Colon (tissue), 2 donors: ENCODE measurements around the gene FAM222A.

Experiments
- FAIRE-seq: peaks from 2 replicates; lab custom pipeline; 2012; peaks lifted over from hg19 to GRCh38; lab: Jason Lieb, UNC
- donor health status: control.
- donor health status: control.

Gene FAM222A

DNA sequence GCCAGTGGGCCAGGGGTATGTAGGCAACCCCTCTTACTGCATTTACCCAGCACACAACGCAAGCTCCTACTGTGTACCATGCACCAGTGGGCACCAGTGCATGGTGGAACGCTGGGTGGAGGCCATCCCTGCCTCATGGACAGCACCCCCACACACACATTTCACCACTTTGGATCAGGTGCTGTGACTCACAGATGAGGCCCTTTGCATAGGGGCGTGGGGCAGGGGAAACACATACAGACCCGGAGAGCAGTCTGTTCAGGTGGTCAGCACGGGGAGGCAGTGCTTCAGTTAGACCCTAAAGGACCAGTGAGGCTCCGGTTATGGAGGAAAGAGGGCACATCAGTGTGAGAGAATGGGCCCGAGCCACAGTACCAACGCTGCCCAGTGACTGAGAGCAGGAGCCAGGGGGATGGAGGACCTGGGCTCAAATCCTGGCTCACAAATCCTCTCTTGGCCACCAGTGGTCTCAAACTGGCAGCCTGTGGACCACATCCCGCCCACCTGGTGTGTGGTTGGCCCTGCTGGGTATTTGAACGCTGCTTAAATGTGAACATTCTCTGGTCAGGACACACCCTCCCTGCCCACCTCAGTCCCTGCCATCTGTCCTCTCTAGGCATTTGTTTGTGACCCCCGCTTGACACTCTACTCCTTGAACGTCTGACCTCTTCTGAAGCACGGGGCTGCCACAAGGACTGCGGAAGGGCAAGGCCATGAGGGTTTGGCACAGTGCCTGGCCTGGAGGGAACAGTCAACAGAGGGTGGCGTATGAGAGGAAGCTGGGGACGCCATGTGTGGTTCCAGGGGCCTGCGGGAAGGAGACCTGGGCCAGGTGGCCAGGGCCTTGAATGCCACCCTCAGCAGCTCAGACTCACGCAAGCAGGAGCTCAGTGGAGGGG, 46.7 kb downstream of the FAM222A start:
- no peak for FAIRE-seq

DNA sequence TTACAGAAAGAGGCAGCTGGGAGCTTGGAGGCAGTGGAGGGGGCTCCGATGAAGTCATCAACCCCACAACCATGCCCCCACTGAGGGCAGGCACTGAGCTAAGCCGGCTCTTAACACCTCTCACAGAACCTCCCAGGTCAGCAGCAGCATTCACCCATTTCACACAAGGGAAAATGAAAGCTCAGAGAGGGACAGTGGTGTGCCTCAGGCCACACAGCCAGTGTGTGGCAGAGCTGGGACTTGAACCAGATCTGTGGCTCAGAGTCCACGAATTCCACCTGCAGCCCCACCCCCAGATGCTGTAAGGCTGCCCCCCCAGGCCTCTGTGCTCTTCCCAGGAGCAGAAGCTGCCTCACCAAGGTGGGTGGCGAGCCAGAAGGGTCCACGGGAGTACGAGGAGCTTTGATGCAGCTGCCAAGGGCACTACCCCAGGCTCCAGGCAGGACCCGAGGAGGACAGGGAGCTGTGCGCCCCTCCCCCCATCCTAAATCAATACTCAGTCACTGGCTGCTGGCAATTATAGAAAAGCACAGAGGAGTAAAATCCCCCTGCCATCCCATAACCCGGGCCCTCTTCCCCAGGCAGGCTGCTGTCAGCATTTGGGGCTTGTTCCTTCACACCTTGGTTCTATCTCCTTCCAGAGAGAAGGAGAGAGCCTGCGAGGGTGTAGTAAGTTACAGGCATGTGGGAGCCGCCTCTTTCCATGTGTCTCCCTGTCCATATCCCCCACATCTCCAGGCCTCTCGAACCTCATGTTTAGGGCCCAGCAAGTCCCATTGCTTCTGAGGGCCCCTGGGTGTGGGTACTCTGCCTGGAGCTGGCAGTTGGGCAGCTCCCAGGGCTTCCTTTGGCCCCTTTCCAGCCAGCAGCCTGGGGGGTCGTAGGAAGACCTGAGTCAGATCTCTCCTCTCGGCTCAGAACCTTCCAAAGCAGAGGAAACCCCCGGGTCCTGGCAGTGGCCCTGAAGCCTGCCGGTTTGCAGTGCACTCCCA, 47.6 kb downstream of the FAM222A start:
- no peak for FAIRE-seq

DNA sequence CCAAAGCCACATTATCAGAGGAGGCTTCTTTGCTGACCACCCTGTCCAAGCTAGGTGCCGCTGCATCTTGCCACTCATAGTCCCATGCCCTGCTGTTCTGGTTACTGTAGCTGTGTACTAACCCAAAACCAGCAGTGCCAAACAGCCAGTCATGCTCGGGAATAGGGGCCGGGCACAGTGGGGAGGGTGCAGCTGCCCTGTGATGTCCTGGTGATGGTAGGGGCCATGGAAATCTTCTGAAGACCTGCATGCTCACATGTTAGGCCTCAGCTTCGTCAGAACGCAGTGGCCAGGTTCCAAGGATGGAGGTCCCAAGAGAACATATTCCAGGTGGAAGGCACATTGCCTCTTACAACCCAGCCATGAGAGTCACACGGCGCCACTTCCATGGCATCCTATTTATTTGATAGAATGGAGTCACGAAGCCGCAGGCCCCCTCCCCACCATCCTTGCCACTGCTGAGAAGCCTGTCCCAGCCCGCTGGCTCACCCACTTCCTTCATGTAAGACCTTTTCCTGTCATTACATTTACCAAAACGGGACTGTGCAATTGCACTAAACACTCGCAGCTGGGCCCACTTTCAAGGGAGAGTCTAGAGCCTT, 48.5 kb downstream of the FAM222A start:
- FAIRE-seq = no peak

DNA sequence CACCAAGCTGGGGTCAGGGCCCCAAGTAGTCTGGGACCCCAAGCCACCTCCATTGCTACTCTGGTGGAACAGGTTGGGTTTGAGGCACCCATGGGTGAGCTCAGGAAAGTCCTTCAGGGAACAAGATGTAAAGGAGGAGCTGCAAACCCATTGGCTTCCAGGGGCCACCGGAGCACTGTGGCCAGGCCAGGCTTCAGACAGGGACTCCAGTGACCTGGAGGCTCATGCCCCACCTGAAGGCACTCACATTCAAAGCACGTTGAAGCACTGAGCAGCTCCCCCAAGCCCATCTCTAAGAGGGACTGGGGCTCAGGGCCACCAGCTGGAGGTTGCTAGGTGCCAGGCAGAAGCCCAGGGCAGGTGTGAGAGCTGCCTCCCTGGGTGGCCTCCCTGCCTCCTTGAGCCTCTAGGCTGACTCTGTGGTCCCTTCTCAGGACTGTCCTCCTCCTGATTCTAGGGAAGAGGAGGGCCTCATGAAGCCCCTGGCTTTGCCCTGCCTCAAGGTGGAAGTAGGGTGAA, 49.1 kb downstream of the FAM222A start:
- no peak for FAIRE-seq

DNA sequence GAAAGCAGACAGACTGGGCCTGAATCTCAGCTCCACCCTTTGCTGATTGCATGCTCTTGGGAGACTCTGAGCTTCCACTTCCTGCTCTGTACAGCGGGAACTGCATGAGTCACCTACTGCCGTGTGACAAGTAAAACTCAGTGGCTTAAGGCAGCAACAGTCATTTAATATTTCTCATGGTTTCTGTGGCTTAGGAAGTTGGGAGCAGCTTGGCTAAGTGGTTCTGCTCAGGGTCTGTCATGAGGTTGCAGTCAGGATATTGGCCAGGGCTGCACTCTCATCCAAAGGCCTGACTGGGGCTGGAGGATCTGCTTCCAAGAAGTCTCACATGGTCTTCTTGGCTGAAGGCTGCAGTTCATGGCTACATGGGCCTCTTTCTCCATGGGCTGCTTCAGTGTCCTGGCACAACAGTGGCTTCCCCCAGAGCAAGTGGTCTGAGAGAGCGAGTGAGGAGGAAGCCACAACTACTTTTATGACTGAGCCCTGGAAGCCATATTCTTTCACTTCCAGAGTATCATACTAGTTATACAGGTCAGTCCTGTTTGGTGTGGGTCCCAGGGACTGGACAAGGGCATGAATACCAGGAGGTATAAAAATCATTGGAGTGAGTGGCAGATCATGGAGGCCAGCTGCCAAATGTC, 49.7 kb downstream of the FAM222A start:
- FAIRE-seq = no peak

DNA sequence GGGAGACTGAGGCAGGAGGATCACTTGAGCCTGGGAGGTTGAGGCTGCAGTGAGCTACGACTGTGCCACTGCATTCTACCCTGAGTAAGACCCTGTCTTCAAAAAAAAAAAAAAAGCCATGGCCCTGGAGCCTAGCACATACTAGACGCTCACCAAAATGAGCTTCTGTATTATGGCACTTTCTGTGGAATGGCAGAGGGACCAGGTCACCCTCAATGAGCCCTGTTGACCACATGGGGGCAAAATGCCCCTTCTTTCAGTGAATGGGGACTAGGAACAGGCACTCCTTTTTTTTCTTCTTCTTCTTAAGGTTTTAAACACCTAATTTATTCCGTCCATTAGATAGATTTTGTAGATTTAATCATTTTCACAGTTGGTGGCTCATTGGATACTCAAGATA, 50.5 kb downstream of the FAM222A start:
- no peak for FAIRE-seq

DNA sequence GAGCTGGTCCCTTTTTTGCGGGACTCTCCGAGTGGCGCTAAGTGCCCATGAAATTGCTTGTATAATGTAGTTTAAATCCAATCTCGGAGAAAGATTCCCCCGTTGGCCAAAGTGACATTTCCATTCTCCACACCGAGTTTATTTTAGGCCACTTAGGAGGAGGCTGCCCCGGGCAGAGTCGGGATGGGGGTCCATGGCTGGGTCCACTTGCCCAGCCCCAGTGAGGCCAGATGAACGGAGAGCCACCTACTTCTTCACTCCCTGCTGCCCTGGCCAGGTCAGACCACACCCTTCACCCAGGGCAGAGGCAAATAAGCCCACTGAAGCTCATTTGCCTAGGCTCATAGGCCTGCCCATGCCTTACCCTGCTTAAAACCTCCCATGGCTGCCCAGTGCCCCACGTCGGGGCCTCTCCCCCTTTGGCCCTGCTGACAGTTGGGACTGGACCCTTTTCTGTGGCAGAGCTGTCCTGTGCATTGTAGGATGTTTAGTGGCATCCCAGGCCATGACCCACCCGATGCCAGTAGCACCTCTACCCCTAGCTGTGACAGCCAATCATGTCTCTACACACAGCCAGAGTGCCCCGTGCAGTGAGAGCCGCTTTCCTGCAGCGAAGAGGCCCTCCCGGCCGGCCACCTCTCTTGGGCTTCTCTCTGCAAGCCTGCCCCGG, 51.3 kb downstream of the FAM222A start:
- FAIRE-seq = no peak

DNA sequence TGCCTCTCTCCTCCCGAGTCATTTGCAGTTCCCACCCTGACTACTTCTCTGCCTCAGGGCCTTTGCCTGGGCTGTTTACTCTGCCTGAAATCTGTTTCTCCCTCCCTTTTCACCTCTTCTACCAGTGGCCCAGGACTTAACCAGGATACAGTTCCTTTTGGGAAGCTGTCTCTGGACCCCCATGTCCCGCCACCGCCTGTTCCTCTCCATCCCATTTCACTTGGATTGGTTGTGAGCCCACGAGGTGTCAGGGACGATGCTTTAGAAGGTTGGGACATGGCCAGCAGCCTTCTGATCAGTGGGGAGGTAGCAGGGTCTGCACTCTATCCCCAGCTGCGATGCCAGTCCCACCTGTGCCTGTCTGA, 51.8 kb downstream of the FAM222A start:
- FAIRE-seq = no peak

DNA sequence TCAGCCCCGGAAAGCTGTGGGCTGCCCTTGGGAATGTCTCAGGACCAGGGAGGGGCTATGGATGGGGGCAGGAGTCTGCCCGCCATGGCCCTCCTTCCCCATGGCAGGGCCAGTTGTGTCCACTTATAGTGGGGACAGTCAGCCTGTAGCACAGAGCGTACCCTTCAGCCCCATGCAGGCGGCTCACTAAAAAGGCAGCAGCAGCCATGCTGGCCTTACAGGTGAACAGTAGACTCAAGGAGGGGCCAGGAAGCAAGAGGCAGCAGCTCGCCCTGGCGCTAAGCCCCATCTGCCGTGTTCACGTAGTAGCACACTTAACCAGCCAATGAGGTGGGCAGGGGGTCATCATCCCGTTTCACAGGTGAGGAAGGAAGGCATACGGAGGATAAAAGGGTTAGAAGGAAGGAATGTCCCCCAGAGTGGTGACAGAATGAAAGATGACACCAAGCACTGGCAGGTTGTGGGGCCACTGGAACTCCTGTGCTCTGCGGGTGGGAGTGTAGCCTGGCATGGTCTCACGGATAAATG, 52.7 kb downstream of the FAM222A start:
- FAIRE-seq = no peak

DNA sequence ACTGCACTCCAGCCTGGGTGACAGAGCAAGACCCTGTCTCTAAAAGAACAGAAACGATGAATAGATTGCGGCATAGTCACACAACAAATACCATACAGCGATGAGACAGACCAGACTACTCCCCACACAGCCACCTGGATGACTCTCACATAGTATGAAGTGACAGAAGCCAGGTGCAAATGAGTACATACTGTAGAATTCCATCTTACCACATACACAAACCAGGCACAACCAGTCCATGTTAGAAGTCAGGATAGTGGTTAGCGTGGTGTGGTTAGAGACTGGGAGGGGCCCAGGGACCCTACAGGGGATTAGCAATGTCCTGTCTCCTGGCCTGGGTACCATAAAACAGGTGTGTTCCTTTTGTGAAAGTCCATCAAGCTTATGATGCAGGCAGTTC, 53.8 kb downstream of the FAM222A start:
- no peak for FAIRE-seq

DNA sequence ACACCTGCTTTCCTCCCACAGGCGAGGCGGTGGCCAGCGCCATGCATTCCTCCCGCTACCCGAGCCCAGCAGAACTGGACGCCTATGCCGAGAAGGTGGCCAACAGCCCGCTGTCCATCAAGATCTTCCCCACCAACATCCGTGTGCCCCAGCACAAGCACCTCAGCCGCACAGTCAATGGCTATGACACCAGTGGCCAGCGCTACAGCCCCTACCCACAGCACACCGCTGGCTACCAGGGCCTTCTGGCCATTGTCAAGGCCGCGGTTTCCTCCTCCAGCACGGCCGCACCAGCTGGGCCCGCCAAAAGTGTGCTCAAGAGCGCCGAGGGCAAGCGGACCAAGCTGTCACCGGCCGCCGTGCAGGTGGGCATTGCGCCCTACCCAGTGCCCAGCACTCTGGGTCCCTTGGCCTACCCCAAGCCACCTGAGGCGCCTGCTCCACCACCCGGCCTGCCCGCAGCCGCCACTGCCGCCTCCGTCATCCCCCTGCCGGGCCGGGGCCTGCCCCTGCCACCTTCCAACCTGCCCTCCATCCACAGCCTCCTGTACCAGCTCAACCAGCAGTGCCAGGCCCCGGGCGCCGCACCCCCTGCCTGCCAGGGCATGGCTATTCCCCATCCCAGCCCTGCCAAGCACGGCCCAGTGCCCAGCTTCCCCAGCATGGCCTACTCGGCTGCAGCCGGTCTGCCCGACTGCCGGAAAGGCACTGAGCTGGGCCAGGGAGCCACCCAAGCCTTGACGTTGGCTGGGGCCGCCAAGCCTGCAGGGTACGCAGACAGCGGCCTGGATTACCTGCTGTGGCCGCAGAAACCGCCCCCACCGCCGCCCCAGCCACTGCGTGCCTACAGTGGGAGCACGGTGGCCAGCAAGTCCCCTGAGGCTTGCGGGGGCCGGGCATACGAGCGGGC, 54.6 kb downstream of the FAM222A start:
- no peak for FAIRE-seq

DNA sequence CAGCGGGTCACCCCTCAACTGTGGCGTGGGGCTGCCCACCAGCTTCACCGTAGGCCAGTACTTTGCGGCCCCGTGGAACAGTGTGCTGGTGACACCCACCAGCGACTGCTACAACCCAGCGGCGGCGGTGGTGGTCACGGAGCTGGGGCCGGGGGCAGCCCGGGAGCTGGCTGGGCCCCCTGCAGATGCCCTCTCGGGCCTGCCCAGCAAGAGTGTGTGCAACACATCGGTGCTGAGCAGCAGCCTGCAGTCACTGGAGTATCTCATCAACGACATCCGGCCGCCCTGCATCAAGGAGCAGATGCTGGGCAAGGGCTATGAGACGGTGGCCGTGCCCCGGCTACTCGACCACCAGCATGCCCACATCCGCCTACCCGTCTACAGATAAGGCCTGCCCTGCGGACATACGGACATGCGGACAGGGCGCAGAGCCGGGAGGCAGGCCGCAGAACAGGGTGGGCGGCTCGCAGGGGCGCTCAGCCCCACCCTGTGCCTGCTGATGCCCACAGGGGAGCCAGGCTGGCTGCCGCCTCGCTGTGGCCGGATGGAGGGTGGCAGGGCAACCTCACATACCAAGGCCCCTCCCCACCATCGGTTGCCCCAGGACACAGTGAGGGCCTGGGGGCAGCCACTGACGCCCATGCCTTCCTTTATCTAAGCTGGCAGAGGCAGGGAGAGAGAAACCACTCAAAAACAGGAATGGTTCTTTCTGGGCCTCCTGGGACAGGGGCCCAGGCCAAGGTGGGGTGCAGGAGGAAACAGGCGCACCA, 55.5 kb downstream of the FAM222A start:
- FAIRE-seq = no peak

DNA sequence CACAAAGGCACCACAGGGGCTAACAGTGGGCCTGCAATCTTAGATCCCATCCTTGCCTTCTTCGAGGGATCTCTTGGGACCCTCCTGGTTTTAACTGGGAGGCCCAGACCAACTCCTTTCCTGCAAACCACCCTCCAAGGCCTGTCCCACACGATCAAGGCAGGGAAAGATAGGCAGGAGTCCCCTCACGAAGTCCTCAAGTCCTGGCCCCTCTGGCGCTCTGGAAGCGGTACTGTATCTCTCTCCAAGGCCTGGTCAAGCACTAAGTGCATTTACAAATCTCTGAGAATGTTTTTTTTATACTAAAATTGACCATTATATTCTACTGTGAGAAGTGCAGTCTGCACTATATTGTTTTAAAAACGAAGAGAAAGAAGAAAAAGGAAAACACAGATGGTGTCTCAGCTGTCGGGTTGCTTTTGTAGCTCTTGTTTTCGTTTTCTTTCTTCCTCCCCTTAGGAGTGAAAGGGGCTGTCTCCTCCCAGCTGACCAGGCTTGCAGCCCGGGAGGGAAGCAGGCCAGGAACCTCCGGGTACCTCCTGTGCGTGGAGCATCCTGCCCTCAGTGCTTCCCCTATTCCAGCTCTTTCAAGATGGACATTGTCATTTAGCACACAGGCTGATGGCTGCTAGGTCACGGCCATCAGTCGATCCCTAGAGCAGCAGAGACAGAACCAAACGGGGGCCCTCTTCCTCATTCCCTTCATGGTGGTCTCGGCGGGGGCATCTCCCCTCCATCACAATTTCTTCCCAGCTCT, 56.7 kb downstream of the FAM222A start:
- no peak for FAIRE-seq

DNA sequence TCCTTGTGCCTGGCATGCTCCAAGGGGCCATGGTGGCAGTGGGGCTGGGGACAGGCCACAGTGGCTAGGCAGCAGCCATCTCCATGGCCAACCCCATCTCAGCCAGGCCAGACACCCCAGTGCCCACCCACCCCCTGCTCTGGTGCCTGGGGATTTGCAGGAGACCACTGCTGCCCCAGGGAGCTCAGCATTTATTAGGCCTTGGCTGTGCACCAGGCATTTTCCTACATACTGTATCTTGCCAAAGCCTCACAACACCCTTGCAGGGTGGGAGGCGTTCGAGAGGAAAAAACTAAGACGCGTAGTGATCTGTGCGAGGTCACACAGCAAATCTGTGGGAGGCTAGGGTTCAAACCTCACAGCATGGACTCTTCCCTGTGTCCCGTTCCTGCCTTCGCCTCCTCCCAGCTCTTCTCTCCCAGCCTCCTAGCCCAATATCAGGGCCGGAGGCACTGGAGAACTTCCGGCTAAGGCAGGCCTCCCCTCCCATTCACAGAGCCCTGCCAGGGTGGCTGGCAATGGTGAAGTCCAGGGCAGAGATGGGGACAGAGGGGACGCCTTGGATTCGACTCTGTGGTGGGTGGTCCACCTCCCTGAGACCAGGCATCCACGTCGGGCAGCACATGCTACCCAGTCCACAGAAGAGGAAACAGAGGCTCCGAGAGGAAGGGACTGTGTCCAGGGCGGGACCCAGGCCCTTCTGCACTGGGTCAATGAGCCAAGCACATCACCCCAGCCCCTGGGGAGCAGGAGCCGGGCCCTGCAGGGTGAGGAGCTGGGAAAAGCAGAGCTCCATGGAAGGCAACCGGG, 57.4 kb downstream of the FAM222A start:
- no peak for FAIRE-seq

DNA sequence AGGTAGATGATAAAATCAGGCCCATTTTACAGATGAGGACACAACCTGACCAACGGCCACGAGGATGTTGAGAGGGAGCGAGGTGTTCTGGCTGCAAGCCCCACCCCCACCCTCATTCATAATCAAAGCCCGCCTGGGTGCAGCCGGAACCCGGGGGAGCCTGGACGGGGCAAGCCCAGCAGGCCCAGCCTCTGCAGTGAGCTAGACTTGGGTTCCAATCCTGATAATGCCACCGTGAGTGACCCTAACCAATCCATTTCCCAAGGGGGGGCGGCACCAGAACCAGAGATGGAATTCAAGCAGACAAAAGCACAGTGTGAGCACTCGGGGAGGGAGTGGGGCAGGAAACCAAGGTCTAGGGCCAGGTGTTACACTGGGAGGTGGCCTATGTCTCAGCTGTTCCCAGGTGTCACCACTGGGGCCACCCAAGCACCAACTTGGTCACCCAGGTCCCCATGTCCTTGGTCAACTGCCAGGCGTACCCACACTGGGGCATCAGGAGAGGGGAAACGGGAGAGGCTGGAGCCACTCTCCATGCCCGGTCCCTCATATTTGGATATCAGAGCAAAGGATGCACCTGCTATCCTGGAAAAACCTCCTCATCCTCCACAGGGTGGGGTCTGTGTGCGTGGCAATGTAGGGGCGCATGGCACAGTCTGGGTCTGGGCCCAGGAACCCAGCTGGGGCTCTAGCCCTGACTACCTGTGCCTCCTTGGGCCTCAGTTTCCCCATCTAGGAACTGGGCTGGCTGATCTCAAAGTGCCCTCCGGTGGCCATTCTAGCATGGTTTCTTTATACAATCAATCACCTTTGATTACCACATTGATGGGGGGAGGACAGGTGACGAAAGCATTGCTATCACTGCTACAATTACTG, 58.4 kb downstream of the FAM222A start:
- no peak for FAIRE-seq

DNA sequence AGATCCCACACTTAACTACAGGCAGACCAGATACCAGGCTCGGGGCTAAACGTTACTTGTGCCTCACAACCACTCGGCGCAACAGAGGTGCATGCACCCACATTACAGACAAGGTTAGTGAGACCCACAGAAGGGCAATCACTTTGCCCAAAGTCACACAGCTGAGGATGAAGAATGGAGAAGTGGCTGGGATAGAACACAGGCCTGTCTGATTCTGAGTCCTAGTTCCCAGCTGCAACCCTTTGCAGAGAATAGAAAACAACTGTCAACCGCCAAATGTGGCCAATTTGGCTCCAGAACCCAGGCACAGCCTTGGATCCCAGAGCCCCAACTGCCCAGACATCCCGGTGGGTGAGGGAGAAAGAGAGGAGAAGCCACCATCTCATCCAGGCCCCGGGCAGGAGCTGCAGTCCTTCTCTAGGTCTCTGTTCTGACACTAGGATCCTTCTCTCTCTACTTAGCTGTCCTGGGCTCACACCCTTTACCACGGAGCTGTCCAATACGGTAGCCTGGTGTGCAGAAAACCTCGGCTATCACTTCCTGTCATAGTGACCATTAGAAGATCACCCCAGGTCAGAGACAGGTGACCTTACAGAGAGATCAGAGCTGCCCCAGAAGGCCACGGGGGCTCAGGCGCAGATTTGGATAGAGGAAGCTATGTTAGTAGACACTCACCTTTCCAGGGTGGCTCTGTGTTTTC, 59.1 kb downstream of the FAM222A start:
- no peak for FAIRE-seq
